IMR-90 (cell line): Measurements from ENCODE around the gene BLOC1S4.

Source experiments
- BHLHE40 ChIP-seq: fragments of 150-350 bp; IDR thresholded peaks from 2 replicates; pipeline ENCODE4 v1.6.1; 2016; ENCODE audit warnings: mild to moderate bottlenecking, low read depth, low read length
- CTCF ChIP-seq: conservative IDR thresholded peaks from 2 replicates; pipeline ENCODE4 v1.5.1; 2012; ENCODE audit warnings: mild to moderate bottlenecking, low read depth, low read length, improper control_type of control experiment
- MAZ ChIP-seq: IDR thresholded peaks from 2 replicates; pipeline ENCODE4 v1.6.1; 2012; ENCODE audit warnings: low read depth, mild to moderate bottlenecking, low read length, improper control_type of control experiment, moderate library complexity, borderline replicate concordance
- MXI1 ChIP-seq: IDR thresholded peaks from 2 replicates; pipeline ENCODE4 v1.6.1; 2012; ENCODE audit warnings: low read depth, mild to moderate bottlenecking, low read length, moderate library complexity, borderline replicate concordance
- POLR2A ChIP-seq: IDR thresholded peaks from 2 replicates; pipeline ENCODE4 v1.6.1; 2012; ENCODE audit warnings: mild to moderate bottlenecking, low read depth, low read length
- RAD21 ChIP-seq: IDR thresholded peaks from 2 replicates; pipeline ENCODE4 v1.6.1; 2012; ENCODE audit warnings: low read length, improper control_type of control experiment
- RFX5 ChIP-seq: IDR thresholded peaks from 2 replicates; pipeline ENCODE4 v1.8.0; 2012; ENCODE audit warnings: low read depth, mild to moderate bottlenecking, low read length, moderate library complexity
- SMC3 ChIP-seq: fragments of 150-350 bp; IDR thresholded peaks from 2 replicates; pipeline ENCODE4 v1.6.1; 2016; ENCODE audit warnings: low read depth, mild to moderate bottlenecking, antibody characterized with exemption, low read length, moderate library complexity
- USF2 ChIP-seq: fragments of 150-350 bp; IDR thresholded peaks from 2 replicates; pipeline ENCODE4 v1.6.1; 2017; ENCODE audit warnings: mild to moderate bottlenecking, antibody characterized with exemption, low read length, low read depth
- TF ChIP-seq, protein P1 (sequence below): fragments of 150-350 bp; IDR thresholded peaks from 2 replicates; pipeline ENCODE4 v1.6.1; 2016; ENCODE audit warnings: low read depth, mild to moderate bottlenecking, low read length, moderate library complexity, borderline replicate concordance

DNA sequence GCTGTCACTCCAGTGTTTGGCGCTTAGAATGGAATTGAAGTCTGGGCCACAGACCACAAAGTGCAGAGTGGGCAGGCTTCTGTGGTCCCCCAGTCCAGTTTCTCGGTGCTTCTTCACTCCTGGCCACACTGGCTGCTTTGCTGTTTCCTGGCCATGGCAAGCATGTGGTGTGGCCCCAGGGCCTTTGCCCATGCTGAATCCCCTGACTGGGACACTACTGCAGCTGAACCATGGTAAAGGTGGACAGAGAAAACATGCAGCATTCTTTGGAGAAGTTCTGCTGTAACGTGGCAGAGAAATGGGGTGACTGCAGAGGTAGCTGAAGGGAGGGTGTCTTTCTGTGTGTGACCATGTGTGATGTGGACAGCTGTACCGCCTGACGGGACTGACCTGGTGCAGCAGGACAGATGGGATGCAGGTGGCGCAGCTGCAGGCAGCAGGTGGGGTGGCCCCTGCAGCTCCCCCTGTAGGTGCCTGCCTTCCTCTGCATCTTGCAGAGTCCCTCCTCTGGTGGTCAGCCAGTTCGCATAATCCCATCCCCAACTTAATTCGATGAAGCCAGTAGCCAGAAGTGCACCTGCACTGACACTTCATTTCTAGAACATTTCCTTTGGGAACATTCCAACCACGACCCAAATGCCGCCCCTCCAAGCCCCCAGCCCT is 35.5 kb upstream of the BLOC1S4 start:
- TF ChIP-seq RAD21 (no peak), CTCF (no peak), POLR2A (no peak), MXI1 (no peak), SMC3 (no peak), USF2 (no peak), BHLHE40 (no peak), MAZ (no peak), RFX5 (no peak)
- TF ChIP-seq, protein P1, sequence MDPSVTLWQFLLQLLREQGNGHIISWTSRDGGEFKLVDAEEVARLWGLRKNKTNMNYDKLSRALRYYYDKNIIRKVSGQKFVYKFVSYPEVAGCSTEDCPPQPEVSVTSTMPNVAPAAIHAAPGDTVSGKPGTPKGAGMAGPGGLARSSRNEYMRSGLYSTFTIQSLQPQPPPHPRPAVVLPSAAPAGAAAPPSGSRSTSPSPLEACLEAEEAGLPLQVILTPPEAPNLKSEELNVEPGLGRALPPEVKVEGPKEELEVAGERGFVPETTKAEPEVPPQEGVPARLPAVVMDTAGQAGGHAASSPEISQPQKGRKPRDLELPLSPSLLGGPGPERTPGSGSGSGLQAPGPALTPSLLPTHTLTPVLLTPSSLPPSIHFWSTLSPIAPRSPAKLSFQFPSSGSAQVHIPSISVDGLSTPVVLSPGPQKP, result no peak
